B cell (primary cell): ENCODE data around the gene GALNT18.

ENCODE experiments used
- EZH2 ChIP-seq: IDR thresholded peaks from 2 replicates; pipeline ENCODE4 v1.6.1; 2012; ENCODE audit warnings: borderline replicate concordance, low read depth, mild to moderate bottlenecking, moderate library complexity, low read length; ENCODE audit not compliant: insufficient read depth, poor library complexity, severe bottlenecking
- TF ChIP-seq, protein P1 (sequence below): fragments of 200-600 bp; IDR thresholded peaks from one replicate; pipeline ENCODE4 v1.8.0; 2022; ENCODE audit warnings: antibody characterized with exemption, mild to moderate bottlenecking

DNA sequence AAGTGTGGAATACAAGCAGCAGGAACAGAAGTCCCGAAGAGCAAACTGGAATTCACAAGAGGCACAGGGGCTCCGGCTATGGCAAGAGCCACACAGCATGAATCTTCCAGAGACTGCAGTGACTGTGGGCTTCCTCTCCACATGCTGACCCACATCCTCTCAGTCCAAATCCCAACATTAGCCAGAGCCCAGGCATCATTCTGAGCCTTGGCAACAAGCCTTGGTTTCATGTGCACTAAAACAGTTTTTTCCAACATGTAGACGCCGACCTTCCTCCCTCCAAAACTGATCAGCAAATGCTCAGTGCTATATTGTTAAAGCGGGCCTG is 177.0 kb downstream of the GALNT18 start:
- TF ChIP-seq EZH2, result no peak
- TF ChIP-seq, protein P1, sequence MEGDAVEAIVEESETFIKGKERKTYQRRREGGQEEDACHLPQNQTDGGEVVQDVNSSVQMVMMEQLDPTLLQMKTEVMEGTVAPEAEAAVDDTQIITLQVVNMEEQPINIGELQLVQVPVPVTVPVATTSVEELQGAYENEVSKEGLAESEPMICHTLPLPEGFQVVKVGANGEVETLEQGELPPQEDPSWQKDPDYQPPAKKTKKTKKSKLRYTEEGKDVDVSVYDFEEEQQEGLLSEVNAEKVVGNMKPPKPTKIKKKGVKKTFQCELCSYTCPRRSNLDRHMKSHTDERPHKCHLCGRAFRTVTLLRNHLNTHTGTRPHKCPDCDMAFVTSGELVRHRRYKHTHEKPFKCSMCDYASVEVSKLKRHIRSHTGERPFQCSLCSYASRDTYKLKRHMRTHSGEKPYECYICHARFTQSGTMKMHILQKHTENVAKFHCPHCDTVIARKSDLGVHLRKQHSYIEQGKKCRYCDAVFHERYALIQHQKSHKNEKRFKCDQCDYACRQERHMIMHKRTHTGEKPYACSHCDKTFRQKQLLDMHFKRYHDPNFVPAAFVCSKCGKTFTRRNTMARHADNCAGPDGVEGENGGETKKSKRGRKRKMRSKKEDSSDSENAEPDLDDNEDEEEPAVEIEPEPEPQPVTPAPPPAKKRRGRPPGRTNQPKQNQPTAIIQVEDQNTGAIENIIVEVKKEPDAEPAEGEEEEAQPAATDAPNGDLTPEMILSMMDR, result no peak
